ENCODE data around the gene RRAS2. TPM values are rescaled to one million over a fixed set of nuclear protein-coding genes. Genes with fewer than 3 reads are reported as not detected.
A peak's percentile ranks its signal among the peaks of the same experiment; 100 is the strongest.

The RRAS2 gene
- total and polyA plus RNA-seq, 8 donors, result 44.2 to 67.4 (median 58.4) TPM

- no peaks in the 10 kb centered on the region for H3K9me3 ChIP-seq
- DNase-seq, result no peak
- intact Hi-C loops (cut with DNase I), result no loop called here
- H3K4me3 ChIP-seq, result no peak overlapping the region
- H3K4me1 ChIP-seq, result peaks cover 0 to 6% of the 10 kb centered on the region in 2 donors
- H3K27me3 ChIP-seq, result no peaks in the 10 kb centered on the region
- ATAC-seq, result no peak
- no peak for TF ChIP-seq CTCF (IDR thresholded peaks at IDR 0.05)
- no peak overlapping the region for H3K27ac ChIP-seq
- no peaks in the 10 kb centered on the region for H3K36me3 ChIP-seq
Measured at GRCh38 chr11:14242187-14242586, 116.8 kb downstream of the RRAS2 start.

- no peak for DNase-seq
- no peaks in the 10 kb centered on the region for H3K27me3 ChIP-seq
- ATAC-seq, result no peak
- no peaks in the 10 kb centered on the region for H3K9me3 ChIP-seq
- H3K4me1 ChIP-seq, result peaks cover 0 to 6% of the 10 kb centered on the region in 2 donors
- no peaks in the 10 kb centered on the region for H3K36me3 ChIP-seq
- H3K27ac ChIP-seq, result no peak overlapping the region
- TF ChIP-seq CTCF (IDR thresholded peaks at IDR 0.05), result no peak
- intact Hi-C loops (cut with DNase I), result no loop called here
- no peak overlapping the region for H3K4me3 ChIP-seq
Measured at GRCh38 chr11:14240951-14241350, 118.0 kb downstream of the RRAS2 start.

GRCh38 chr11:14240221-14240620 lies 118.8 kb downstream of the RRAS2 start:
- Histone ChIP-seq H3K27me3 (no peaks in the 10 kb centered on the region), H3K36me3 (no peaks in the 10 kb centered on the region), H3K9me3 (no peaks in the 10 kb centered on the region), H3K27ac (no peak overlapping the region), H3K4me1 (peaks cover 0 to 6% of the 10 kb centered on the region in 2 donors), H3K4me3 (no peak overlapping the region)
- TF ChIP-seq CTCF (IDR thresholded peaks at IDR 0.05), result no peak
- intact Hi-C loops (cut with DNase I), result no loop called here
- DNase-seq, result no peak
- no peak for ATAC-seq

DNA sequence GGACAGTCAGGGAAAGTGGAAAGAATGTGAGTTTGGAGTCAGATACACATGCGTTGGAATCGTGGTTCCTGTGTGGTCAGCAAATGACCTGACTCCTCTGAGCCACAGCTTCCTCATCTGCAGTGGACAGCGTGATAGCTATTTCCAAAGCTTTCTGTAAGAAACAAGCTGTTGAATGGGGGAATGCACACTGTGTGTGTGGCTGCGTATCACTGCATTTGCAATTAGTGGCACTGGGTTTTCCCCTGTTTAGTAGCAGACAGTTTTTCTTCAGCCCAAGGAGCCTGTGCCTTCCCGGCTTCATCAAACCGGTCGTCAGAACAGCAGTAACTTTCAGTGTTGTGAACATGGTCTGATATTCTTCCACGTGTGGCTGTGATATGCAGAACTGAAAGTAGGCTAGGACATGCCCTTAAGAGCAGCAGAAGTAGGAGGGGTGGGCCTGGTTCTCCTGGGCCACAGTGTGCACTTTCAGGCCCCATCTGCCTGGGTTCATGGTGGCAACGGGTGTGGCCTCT lies 121.5 kb downstream of the RRAS2 start:
- intact Hi-C loops (cut with DNase I), result no loop called here
- Histone ChIP-seq H3K9me3 (no peaks in the 10 kb centered on the region), H3K27ac (no peak overlapping the region), H3K27me3 (no peaks in the 10 kb centered on the region), H3K36me3 (no peaks in the 10 kb centered on the region), H3K4me3 (no peak overlapping the region), H3K4me1 (peaks cover 0 to 6% of the 10 kb centered on the region in 2 donors)
- ATAC-seq (peak; percentile 70), DNase-seq (no peak)
- TF ChIP-seq CTCF (IDR thresholded peaks at IDR 0.05), result no peak

DNA sequence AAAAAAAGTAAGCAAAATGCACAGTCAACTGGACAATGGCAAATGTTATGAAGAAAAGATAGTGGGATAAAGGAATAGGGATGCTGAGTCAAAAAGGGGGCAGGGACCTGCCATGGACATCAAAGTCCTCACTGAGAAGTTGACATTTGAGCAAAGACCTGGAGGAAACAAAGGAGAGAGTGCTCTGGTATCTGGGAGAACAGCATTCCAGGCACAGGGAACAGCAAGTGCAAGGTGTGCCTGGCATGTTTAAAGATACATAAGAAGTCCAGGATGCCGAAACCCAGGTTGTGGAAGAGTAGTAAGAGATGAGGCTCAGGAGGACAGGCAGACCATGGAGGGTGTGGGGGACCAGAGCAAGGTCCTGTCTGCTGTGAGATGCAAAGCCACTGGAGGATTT lies 123.3 kb downstream of the RRAS2 start:
- DNase-seq, result no peak
- H3K27ac ChIP-seq, result no peak overlapping the region
- H3K4me3 ChIP-seq, result no peak overlapping the region
- ATAC-seq, result no peak
- peaks cover 0 to 6% of the 10 kb centered on the region in 2 donors for H3K4me1 ChIP-seq
- H3K9me3 ChIP-seq, result no peaks in the 10 kb centered on the region
- H3K27me3 ChIP-seq, result no peaks in the 10 kb centered on the region
- TF ChIP-seq CTCF (IDR thresholded peaks at IDR 0.05), result no peak
- H3K36me3 ChIP-seq, result no peaks in the 10 kb centered on the region
- intact Hi-C loops (cut with DNase I), result no loop called here

All from left lung (tissue), 10 donors.